Measurements from ENCODE around the gene TMEM109. TPM values are rescaled to one million over a fixed set of nuclear protein-coding genes. Genes with fewer than 3 reads are reported as not detected.

Gene TMEM109
- total and polyA plus RNA-seq, 2 of the 8 experiments (the other 6 are each of a cell fraction or from before 2014, with no cell fraction given), result 27.3 to 30.3 TPM

DNA sequence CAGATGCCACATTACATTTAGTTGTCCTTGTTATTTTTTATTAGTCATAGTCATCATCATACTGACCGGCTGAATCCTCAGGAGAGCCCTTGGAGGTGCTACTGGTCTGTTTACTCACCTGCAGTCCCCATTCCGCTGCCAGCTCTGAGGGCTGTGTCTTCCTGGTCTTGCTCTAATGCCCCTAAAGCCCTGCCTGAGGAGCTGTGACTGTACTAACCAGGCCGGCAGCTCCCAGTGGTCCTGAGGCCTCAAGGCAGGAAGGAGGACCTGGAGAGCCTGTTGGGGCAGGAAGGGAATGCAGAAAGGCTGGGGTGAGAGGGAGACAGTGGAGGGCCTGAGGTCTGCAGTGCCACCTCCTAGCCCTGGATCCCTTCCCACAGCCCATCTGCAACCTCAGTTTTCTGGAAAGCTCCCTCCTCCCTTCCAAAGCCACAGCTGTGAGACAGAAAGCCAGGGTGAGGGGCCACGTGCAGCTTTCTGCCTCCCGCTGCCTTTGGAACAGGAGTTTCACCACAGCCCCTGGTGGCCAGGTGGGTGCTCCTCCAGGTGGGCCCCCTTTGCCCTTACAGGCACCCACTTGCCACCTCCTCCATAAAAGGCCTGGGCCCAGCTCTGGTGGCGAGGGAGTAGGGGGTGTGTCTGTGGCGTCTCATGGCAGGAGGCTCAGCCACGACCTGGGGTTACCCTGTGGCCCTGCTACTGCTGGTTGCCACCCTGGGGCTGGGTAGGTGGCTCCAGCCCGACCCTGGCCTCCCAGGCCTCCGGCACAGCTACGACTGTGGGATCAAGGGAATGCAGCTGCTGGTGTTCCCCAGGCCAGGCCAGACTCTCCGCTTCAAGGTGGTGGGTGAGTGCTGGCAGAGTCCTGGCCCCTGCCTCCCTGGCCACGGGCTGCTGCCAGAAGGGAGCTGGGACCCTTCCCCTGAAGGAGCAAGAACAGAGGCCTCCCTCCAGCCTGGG is 46.8 kb upstream of the TMEM109 start, which contains the start of gene ZP1 (continued):
- TF ChIP-seq FOSL1 (IDR thresholded peaks at IDR 0.05; ENCODE audit: insufficient read depth, low read depth, low read length), result no peak
